BLaER1 treated with 17β-estradiol and CSF1 and Interleukin-3, amounts not matched to agents 10 nM and 100 nM (cell line): ENCODE results near the gene FCHSD2.

ENCODE experiments used
- H3K27ac ChIP-seq, 11 experiments: shearing (Covaris generic); formaldehyde crosslinking; 2 replicates each; pipeline ENCODE4 v1.8.1; 2022
- H3K27me3 ChIP-seq, 11 experiments: shearing (Covaris generic); formaldehyde crosslinking; 2 replicates each; pipeline ENCODE4 v1.8.1; 2022
- H3K36me3 ChIP-seq, 11 experiments: shearing (Covaris generic); formaldehyde crosslinking; 2 replicates each; pipeline ENCODE4 v1.8.1; 2022
- H3K4me1 ChIP-seq, 10 experiments: shearing (Covaris generic); formaldehyde crosslinking; 2 replicates each; pipeline ENCODE4 v1.8.1; 2022
- H3K4me2 ChIP-seq, 11 experiments: shearing (Covaris generic); formaldehyde crosslinking; 2 replicates each; pipeline ENCODE4 v1.8.1; 2022
- H3K4me3 ChIP-seq, 10 experiments: shearing (Covaris generic); formaldehyde crosslinking; 2 replicates each; pipeline ENCODE4 v1.8.1; 2022
- H3K9ac ChIP-seq, 11 experiments: shearing (Covaris generic); formaldehyde crosslinking; 2 replicates each; pipeline ENCODE4 v1.8.1; 2022
- H3K9me3 ChIP-seq, 11 experiments: shearing (Covaris generic); formaldehyde crosslinking; replicated peaks in 1 of 11; 2 replicates each; pipeline ENCODE4 v1.8.1; 2022
- H4K20me1 ChIP-seq, 11 experiments: shearing (Covaris generic); formaldehyde crosslinking; 2 replicates each; pipeline ENCODE4 v1.8.1; 2022
- Cebpa-rat ChIP-seq, 11 experiments: shearing (Covaris generic); IDR thresholded peaks; 2 replicates each; pipeline ENCODE4 v1.8.1; 2022

The FCHSD2 gene

DNA sequence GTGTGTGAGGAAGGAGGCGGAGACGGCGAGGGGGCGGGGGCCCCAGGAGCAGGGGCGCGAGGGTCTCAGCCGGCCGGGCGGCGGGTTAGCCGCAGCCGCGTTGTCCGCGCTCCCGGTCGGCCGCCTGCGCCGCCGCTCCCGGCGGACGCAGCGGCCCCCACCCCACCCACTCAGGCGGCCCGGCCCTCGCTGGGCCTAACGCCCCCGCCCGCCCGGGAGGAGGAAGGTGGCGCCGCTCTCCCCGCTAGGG, at the start of gene FCHSD2:
Gene FCHSD2 (minus strand): TSS at position 191 of the 250 bp plus-strand sequence. CDS start 441 bp downstream, outside the sequence.
- peaks cover 7 to 30% (median 12%) of the 10 kb centered on the region in 11 experiments; a peak in 17 of 22 replicates for H3K36me3 ChIP-seq
- H4K20me1 ChIP-seq = peaks cover 0 to 43% (median 8%) of the 10 kb centered on the region in 11 experiments; a peak in 12 of 22 replicates
- no peaks in the 10 kb centered on the region for H3K27me3 ChIP-seq
- H3K4me1 ChIP-seq = peaks cover 57 to 77% (median 73%) of the 10 kb centered on the region in 10 experiments
- peak within 1 kb of the TSS; percentile 86 to 96 (median 94) for H3K27ac ChIP-seq
- H3K9me3 ChIP-seq = no peaks in the 10 kb centered on the region
- peak within 1 kb of the TSS; percentile 83 to 96 (median 95) for H3K9ac ChIP-seq
- no peak for TF ChIP-seq Cebpa-rat (IDR thresholded peaks at IDR 0.05)
- H3K4me3 ChIP-seq = peak within 1 kb of the TSS; percentile 76 to 99 (median 92)
- peak within 1 kb of the TSS; percentile 77 to 97 (median 88) for H3K4me2 ChIP-seq

DNA sequence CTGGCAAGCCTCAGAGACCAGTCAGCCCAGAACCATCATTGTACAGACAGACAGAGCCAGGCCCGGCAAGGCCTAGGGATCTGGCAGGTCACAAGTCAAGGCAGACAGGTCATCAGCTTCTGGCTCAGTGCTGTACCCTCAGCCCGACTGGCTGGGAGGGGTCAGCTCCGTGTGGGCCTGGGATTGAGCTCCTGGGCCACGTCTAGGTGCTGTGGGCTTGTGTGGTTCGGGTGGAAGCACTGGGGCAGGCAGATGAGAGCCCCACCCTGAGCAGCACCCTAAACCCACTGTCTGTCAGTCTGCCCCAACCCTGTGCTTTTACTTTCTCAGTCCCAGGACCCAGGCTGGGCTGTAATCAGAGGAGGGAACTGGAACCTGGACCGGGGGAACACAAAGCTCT, 49.0 kb upstream of the FCHSD2 start:
- Histone ChIP-seq H3K4me3 (no peak overlapping the region), H3K9me3 (no peaks in the 10 kb centered on the region), H3K27me3 (no peaks in the 10 kb centered on the region), H3K36me3 (no peaks in the 10 kb centered on the region), H3K9ac (0 out of 22 replicates have a peak overlapping the region, but pooled peaks of 1 of the 11 experiments have one; percentile 32), H3K27ac (peak overlapping the region in 7 of 11 experiments; percentile 3 to 75 (median 22); a peak in 6 of 22 replicates), H3K4me2 (peak overlapping the region in 5 of 11 experiments; percentile 88 to 93 (median 89); a peak in 8 of 22 replicates), H4K20me1 (no peaks in the 10 kb centered on the region), H3K4me1 (peaks cover 34 to 90% (median 64%) of the 10 kb centered on the region in 10 experiments)
- TF ChIP-seq Cebpa-rat (IDR thresholded peaks at IDR 0.05) = no peak

DNA sequence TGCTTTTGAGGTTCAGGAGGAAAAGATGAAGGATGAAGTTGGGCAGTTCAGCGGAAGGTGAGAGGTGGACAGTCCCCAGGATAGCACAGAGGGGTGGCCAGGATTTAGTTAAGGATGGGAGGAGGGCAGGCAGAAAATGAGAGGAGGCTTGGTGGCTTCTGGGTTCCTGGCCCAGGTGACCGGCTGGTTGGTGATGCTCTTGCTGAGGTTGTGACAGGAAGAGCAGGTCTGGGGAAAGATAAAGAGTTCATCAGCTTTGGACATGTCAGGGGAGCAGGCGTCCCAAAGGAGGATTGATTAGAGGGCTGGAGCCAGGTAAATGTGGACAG, 48.4 kb upstream of the FCHSD2 start:
- no peak for TF ChIP-seq Cebpa-rat (IDR thresholded peaks at IDR 0.05)
- no peak overlapping the region for H3K9ac ChIP-seq
- H4K20me1 ChIP-seq = no peaks in the 10 kb centered on the region
- no peaks in the 10 kb centered on the region for H3K36me3 ChIP-seq
- peaks cover 40 to 97% (median 70%) of the 10 kb centered on the region in 10 experiments for H3K4me1 ChIP-seq
- H3K4me2 ChIP-seq = peak overlapping the region in 5 of 11 experiments; percentile 88 to 93 (median 89); a peak in 11 of 22 replicates
- H3K4me3 ChIP-seq = no peak overlapping the region
- no peaks in the 10 kb centered on the region for H3K27me3 ChIP-seq
- H3K27ac ChIP-seq = peak overlapping the region in 6 of 11 experiments; percentile 59 to 77 (median 73); a peak in 9 of 22 replicates
- H3K9me3 ChIP-seq = no peaks in the 10 kb centered on the region

DNA sequence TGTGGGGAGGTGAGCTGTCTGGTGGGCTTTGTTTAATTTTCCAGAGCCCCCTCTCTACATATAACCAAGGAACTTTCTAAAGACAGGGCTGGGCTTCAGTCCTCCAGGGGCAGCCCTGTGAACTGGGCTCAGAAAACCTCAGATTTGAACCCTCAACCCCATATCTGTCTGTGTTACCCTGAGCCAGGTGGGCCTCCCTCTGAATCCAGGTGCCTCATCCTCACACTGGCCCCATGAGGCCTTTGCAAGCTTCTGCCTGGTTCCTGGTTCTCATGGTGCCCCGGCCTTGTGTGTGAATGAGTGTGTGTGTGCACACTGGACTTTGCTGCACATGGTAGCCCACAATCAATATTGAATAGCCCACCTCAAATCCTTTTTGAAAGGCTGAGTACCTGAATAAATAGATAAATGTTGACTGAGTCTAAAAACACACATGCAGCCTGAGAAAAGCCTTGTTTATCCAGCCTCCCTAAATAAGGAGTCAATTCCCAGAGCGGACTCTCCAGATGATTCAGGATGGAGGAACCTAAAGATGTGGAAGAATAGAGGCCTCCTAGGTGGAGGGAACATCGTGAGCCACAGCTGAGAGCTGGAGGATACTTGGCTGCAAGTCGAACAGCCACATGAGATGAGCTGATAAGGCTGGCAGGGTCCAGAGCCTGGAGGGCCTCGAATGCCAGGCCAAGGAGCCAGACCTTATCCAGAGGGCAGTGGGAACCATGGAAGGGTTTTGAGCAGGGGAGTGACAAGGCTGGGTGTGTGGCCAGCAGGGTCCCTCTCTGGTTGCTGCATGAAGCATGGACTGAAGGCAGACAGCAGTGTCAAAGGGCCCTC, 47.8 kb upstream of the FCHSD2 start:
- TF ChIP-seq Cebpa-rat (IDR thresholded peaks at IDR 0.05) = no peak
- no peaks in the 10 kb centered on the region for H3K36me3 ChIP-seq
- peaks cover 46 to 98% (median 74%) of the 10 kb centered on the region in 10 experiments for H3K4me1 ChIP-seq
- no peaks in the 10 kb centered on the region for H4K20me1 ChIP-seq
- H3K27me3 ChIP-seq = no peaks in the 10 kb centered on the region
- peak overlapping the region in 10 of 11 experiments; percentile 27 to 77 (median 64); a peak in 17 of 22 replicates for H3K27ac ChIP-seq
- H3K4me2 ChIP-seq = peak overlapping the region; percentile 65 to 93 (median 75)
- no peaks in the 10 kb centered on the region for H3K9me3 ChIP-seq
- H3K9ac ChIP-seq = peak overlapping the region in 8 of 11 experiments; percentile 21 to 64 (median 56); a peak in 11 of 22 replicates
- H3K4me3 ChIP-seq = no peak overlapping the region

DNA sequence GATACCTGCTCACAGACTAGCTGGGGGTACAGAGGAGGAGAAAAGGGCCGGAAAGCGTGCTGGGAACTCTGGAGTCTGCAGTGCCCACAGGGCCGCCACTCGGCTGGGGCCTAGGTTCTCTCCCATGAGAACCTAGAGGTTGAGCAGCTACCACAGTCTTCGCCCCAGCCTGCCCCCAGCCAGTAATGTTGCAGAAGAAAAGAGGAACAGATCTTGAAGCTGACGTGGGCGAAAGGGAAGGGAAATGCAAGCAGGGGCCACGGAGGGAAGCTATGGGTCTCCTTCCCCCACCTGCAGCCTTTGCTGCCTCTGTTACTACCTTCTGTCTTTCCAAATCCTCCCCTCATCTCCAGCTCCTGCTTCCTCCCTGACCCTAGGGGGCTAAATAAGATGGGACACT, 47.2 kb upstream of the FCHSD2 start:
- Histone ChIP-seq H3K4me3 (no peak overlapping the region; a peak in 1 of 20 replicates), H3K36me3 (no peaks in the 10 kb centered on the region), H3K9me3 (no peaks in the 10 kb centered on the region), H3K27me3 (no peaks in the 10 kb centered on the region), H3K4me1 (peaks cover 48 to 98% (median 75%) of the 10 kb centered on the region in 10 experiments), H3K9ac (peak overlapping the region in 10 of 11 experiments; percentile 21 to 64 (median 55); a peak in 15 of 22 replicates), H4K20me1 (no peaks in the 10 kb centered on the region), H3K27ac (peak overlapping the region in 10 of 11 experiments; percentile 27 to 77 (median 64); a peak in 19 of 22 replicates), H3K4me2 (peak overlapping the region; percentile 65 to 93 (median 75))
- TF ChIP-seq Cebpa-rat (IDR thresholded peaks at IDR 0.05) = no peak

DNA sequence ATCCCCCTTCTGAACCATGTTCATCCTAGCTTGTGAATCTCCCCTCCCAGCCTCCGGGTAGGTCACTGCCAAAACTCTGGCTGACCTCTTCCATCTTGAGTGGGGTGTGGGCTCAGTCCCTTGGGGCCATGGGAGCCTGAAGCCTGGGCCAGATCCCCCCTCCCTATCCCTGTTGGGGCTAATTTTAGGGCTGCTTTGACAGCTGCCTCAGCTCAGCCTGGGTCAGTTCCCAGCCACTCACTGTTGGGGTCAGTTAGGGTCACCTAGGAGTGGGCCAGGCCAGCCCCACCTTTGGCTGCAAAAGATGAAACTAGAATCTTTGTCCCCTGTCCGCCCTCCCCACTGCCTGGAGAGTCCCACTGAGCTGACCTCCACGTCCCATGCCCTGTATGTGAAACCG, 46.2 kb upstream of the FCHSD2 start:
- no peaks in the 10 kb centered on the region for H3K36me3 ChIP-seq
- H3K4me3 ChIP-seq = no peak overlapping the region
- H4K20me1 ChIP-seq = no peaks in the 10 kb centered on the region
- H3K9ac ChIP-seq = peak overlapping the region in 2 of 11 experiments; percentile 1 to 7; a peak in 3 of 22 replicates
- H3K4me1 ChIP-seq = peaks cover 48 to 92% (median 71%) of the 10 kb centered on the region in 10 experiments
- H3K4me2 ChIP-seq = peak overlapping the region; percentile 65 to 93 (median 75)
- TF ChIP-seq Cebpa-rat (IDR thresholded peaks at IDR 0.05) = no peak
- H3K9me3 ChIP-seq = no peaks in the 10 kb centered on the region
- H3K27ac ChIP-seq = peak overlapping the region in 8 of 11 experiments; percentile 28 to 77 (median 68); a peak in 12 of 22 replicates
- H3K27me3 ChIP-seq = no peaks in the 10 kb centered on the region

DNA sequence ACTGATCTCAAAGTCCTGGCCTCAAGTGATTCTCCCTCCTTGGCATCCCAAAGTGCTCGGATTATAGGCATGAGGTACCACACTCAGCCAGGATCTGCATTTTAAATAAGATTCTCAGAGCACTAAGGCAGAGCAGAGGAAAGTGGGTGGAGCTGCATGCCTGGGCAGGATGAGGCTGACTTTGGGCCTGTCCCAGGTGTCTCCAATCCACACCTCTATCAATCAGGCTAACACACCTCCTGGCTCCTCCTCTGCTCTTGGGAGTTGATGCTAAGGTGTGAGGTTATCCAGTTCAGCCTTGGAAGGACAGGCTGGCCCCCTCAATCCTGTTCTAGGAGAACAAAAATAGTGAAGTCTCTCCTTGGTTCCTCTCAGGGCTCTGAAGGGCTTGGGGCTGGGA, 45.7 kb upstream of the FCHSD2 start:
- Histone ChIP-seq H3K4me3 (no peak overlapping the region), H3K27me3 (no peaks in the 10 kb centered on the region), H3K36me3 (no peaks in the 10 kb centered on the region), H3K4me1 (peaks cover 48 to 88% (median 69%) of the 10 kb centered on the region in 10 experiments), H4K20me1 (no peaks in the 10 kb centered on the region), H3K27ac (peak overlapping the region in 8 of 11 experiments; percentile 28 to 77 (median 68); a peak in 12 of 22 replicates), H3K9ac (peak overlapping the region in 2 of 11 experiments; percentile 1 to 7; a peak in 2 of 22 replicates), H3K9me3 (no peaks in the 10 kb centered on the region), H3K4me2 (peak overlapping the region; percentile 65 to 93 (median 75); a peak in 20 of 22 replicates)
- TF ChIP-seq Cebpa-rat (IDR thresholded peaks at IDR 0.05) = no peak

DNA sequence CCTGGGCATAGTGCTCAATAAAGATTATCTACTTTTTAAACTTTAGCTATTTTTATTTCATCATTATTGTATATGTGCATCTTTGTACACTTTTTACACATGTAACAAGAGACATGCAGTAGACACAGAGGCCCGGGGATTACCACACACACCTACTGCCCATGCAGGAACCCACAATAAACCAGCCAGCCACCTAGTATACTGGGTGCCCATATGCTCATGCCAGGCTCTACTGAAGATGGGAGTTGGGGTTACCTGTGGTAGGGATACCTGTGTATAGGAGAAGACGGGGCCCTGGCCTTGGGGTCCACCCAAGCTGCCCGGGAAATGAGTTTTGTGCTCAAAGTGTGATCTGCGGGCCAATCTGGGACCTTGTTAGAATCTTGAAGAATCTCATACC, 44.8 kb upstream of the FCHSD2 start:
- Histone ChIP-seq H3K4me3 (no peak overlapping the region), H3K9me3 (no peaks in the 10 kb centered on the region), H3K4me1 (peaks cover 48 to 78% (median 66%) of the 10 kb centered on the region in 10 experiments), H3K9ac (no peak overlapping the region), H3K27me3 (no peaks in the 10 kb centered on the region), H4K20me1 (no peaks in the 10 kb centered on the region), H3K36me3 (no peaks in the 10 kb centered on the region), H3K4me2 (peak overlapping the region in 7 of 11 experiments; percentile 61 to 93 (median 84); a peak in 12 of 22 replicates), H3K27ac (peak overlapping the region in 1 of 11 experiments; percentile 30; a peak in 1 of 22 replicates)
- TF ChIP-seq Cebpa-rat (IDR thresholded peaks at IDR 0.05) = no peak

DNA sequence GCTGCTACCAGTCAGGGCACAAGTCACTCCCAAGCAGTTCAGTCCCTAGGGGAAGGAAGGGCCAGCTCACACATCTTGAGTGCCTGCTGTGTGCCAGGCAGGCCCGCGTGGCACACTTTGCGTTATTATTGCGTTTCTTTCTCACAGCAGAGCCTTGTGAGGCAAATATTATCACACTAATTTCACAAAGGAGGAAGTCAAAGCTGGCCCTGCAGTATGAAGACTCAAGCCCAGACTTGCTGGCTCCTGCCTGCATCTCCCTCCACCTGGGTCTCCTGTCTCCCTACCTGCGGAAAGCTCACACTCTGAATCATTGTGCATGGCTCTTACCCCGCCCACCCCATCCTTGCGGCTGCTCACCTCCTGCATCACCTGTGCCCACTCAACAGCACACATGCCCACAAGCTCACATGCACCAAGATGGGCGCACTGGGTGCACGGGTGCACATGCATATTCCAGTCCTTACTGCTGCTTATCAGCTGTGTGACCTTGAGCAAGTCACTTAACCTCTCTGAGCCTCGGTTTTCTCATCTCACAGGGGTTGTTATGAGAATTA, 44.3 kb upstream of the FCHSD2 start:
- Histone ChIP-seq H3K4me2 (peak overlapping the region; percentile 53 to 93 (median 64); a peak in 21 of 22 replicates), H4K20me1 (no peaks in the 10 kb centered on the region), H3K27me3 (no peaks in the 10 kb centered on the region), H3K27ac (peak overlapping the region in 7 of 11 experiments; percentile 17 to 79 (median 74); a peak in 11 of 22 replicates), H3K4me3 (peak overlapping the region in 1 of 10 experiments; percentile 59; a peak in 1 of 20 replicates), H3K4me1 (peaks cover 48 to 75% (median 64%) of the 10 kb centered on the region in 10 experiments), H3K9me3 (no peaks in the 10 kb centered on the region), H3K36me3 (no peaks in the 10 kb centered on the region), H3K9ac (peak overlapping the region in 7 of 11 experiments; percentile 4 to 76 (median 21); a peak in 9 of 22 replicates)
- TF ChIP-seq Cebpa-rat (IDR thresholded peaks at IDR 0.05) = no peak
